Hematopoietic multipotent progenitor cell treated with erythropoietin and hydrocortisone succinate and interleukin-3 and kit ligand, for 8 days (in vitro differentiated cells): Measurements from ENCODE around the gene ATOH7.
"Not testable (repeated sequence)": the region's sequence is repeated elsewhere in the genome, so short reads cannot be mapped to it uniquely, and the experiment has no call there.

ENCODE experiments used
- DNase-seq: peaks from one replicate; pipeline ENCODE4 v3.0.0-alpha.2; 2015

ATOH7 gene

DNA sequence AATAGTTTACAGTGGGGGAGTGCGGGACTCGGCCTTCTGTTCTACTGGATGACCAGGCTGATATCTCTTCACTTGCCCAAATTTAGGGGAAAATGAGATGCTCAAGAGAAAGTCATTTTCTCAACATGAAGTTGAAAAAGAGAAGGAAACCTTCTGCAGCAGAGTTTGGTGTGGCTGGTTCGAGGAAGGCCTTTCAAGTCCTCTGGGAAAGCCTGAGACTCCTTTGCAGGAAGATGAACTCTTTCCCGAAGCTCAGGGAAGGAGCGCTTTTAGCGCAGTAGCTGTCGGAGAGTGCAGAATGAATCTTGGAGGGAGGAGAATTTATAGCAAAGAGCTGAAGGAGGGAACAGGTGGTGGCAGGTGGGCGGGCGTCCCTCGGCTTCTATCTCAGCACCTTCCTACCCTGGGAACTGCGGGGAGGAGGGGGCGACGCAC is at the start of gene ATOH7:
TSS of gene ATOH7 (minus strand) at position 297 of the 435 bp plus-strand sequence. CDS start 436 bp downstream, outside the sequence.
- DNase-seq: no peak

DNA sequence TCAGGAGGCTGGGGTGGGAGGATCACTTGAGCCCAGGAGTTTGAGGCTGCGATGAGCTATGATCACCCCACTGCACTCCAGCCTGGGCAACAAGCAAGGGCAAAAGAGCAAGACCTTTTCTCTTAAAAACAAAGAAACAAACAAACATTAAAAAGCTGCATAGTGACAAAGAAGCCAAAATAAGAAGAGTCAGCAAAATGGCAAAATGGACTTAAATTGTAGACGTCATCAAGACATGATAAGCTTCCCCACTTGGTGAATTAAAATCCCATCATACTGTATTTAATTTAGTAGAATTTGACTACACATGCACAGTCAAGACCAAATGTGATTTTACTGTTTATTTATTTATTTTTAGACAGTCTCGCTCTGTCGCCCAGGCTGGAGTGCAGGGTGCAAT is 48.8 kb upstream of the ATOH7 start:
- no peak for DNase-seq

DNA sequence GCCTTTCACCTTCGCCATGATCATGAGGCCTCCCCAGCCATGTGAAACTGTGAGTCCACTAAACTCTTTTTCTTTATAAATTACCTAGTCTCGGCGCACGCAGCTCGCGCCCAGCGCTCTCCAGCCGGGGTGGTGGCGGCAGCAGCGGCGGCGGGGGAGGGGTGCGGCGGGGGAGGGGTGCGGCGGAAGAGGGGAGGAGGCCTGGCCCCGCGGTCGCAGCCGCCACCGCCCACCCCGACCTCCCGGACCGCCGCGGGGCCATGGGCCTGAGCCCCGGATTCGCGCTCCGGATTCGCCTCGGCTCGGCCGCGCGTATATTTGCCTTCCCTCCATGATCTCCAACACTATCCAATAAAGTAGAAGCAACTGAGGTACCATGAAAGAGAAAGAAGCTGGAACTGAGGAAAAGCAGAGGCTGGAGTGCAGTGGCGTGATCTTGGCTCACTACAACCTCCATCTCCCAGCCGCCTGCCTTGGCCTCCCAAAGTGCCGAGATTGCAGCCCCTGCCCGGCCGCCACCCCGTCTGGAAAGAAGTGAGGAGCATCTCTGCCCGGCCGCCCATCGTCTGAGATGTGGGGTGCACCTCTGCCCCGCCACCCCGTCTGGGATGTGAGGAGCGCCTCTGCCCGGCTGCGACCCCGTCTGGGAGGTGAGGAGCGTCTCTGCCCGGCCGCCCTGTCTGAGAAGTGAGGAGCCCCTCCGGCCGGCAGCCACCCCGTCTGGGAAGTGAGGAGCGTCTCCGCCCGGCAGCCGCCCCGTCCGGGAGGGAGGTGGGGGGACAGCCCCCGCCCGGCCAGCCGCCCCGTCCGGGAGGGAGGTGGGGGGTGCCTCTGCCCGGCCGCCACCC is 47.2 kb upstream of the ATOH7 start:
- not testable (repeated sequence) for DNase-seq

DNA sequence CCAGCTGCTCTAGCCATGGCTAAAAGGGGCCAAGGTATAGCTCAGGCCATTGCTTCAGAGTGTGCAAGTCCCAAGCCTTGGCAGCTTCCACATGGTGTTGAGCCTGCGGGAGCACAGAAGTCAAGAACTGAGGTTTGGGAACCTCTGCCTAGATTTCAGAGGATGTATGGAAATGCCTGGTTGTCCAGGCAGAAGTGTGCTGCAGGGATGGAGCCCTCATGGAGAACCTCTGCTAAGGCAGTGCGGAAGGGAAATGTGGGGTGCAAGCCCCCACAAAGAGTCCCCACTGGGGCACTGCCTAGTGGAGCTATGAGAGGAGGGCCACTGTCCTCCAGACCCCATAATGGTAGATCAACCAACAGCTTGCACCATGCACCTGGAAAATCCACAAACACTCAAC is 45.9 kb upstream of the ATOH7 start:
- DNase-seq: not testable (repeated sequence)

DNA sequence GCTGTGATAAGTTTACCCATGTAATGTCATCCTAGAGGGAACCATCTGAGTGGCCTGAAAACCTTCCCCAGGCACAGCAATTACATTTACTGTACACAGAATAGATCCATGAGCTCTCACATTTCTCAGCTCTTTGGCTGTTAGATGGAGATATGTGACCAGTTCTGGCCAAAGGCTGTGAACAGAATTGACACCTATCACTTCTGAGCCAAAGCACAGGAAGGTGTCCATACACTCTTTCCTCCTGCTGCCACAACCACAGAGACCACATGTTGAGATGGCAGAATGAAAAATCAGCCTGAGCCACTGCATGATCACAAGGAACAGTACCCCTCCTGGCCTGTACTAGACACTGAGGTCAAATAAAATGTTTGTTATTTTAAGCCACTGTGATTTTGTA is 44.3 kb upstream of the ATOH7 start:
- DNase-seq: no peak

DNA sequence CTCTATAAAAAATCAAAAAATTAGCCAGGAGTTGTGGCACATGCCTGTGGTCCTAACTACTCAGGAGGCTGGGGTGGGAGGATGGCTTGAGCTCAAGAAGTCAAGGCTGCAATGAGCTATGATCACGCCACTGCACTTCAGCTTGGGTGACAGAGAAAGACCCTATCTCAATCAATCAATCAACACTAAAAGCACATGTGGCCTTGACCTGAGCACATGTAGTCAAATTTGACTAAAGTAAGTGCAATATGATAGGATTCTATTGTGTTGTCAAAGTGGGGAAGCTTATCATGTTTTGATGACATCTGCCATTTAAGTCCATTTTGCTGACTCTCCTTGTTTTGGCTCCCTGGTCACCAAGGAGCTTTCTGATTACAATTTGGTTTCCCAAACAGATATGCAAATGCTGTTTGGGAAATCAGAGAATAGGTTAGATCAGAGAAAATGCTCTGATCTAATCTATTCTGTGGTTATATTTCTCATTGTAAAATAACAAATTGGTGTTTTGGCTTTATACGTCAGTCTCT is 43.8 kb upstream of the ATOH7 start:
- no peak for DNase-seq

DNA sequence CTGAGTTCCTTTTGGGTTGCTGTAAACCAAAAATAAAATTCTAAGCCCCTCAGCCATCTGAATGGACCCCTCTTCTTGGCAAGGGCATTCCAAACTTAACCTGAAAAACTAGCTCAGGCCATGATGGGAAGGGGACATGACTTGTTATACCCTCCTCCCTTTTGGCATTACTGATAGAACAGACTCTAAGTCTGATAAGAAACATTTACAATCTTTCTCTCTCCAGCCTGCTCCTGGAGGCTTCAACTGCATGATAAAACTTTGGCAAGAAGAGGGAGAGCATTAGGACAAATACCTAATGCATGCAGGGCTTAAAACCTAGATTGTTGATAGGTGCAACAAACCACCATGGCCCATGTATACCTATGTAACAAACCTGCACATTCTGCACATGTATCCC is 40.9 kb upstream of the ATOH7 start:
- DNase-seq: peak; percentile 72

DNA sequence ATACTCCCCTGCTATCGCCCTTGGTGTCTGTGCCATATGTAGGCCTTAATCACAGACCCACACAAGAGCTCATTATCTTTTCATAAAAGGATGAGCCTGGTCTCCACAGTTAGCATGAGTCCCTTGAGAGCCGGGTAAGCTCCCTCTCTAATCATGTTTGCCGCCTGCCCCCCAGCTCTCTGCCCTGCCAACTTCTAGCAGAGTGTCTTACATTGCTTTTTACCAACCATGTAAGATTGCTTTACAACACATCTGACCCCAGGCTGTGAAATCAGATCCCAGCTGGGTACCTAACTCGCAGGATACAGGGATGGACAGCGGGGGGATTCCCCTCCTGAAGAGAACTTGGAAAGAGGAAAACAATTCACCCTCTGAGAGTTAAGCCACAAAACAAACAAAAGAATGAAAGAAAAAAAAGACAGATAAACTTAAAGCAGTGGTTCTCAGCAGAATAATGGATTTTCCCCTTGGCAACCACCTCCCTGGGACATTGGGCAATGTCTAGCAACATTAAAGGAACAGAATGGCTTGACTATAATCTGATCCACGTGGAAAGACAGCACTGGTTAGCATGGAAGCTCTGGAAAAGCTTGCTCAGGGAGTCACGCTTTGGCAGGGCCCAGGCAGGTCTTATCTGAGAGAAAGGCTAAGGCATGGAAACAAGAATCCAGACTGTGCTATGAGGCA is 39.4 kb upstream of the ATOH7 start:
- peak; percentile 65 for DNase-seq

DNA sequence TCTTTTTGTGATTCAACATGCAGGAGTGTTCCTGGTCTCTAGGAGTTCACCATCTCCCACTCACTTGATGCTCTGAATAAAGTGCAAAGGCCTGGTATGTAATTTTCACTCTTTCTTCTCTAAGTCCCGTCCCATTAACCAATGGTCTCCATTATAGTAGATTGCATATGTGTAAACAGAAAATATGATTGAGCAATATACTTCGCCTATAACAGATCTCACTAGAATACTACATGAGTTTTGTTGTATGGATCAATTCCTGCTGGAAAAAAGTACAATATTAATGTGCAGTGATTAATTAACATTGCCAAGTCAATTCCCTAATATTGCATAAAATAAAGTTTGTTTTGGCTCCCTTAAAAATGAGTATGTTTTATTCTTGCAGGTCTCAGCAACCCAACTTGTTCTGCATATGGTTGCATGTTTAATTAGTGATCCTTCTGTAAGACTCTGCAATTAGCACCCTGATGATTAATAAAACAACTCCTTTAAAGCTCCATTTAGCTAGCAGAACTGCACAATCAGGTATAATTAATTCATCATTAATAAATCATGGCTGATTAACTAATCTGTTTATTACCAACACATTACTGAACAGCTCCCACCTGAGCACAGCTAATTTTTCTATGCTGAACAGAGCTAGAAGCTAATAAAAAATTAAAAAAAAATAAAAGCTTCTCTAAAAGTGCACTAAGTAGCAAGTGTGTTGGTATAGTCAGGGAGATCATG is 37.8 kb upstream of the ATOH7 start:
- DNase-seq: no peak

DNA sequence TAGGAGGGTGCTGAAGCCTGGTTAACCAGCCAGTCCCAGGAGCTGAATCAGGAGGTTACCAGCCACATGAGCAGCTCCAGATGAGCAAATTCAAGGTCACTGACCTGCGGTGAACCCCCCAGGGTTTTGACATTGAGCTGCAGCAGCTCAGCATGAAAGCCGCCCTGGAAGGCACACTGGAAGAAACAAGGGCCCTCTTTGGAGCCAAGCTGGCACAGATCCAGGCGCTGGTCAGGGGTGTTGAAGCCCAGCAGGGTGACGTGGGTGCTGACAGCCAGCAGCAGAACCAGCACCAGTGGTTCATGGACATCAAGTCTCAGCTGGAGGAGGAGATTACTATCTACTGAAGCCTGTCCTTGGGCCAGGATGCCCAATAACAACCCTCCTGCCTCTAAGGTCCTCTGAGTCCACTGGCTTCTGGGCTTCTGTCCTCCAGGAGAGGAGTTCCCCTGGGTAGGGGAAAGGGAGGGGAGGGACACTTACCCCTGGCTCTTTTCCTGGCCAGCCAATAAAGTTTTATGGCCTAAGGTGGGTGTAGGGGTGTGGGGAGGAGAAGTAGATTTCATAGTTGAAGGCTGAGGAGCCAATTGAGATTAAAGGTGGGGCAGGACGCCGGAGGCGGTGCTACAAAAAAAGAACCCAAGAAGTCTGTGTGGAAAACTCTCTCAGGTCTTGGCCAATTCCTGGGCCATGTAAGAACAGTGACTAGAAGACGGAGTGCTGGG is 29.4 kb upstream of the ATOH7 start:
- no peak for DNase-seq

DNA sequence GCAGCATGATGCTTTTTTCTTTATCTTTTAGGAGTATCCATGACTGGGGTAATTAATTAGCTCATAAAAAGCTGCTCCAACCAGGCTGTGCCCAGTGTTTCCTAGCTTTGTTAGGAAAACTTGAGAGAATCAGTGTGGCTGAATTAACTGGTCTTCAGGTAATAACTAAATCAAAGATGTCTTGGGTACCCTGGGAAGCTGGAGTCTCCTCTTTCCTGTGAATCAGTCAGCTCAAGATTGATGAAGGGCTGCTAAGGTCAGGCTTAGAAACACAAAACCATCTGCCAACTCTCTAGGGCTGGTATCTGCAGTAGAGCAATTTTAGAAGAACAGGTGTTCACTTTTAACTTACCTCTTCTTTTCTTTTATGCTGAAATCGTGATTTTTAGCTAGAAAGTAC is 21.4 kb upstream of the ATOH7 start:
- DNase-seq: no peak

DNA sequence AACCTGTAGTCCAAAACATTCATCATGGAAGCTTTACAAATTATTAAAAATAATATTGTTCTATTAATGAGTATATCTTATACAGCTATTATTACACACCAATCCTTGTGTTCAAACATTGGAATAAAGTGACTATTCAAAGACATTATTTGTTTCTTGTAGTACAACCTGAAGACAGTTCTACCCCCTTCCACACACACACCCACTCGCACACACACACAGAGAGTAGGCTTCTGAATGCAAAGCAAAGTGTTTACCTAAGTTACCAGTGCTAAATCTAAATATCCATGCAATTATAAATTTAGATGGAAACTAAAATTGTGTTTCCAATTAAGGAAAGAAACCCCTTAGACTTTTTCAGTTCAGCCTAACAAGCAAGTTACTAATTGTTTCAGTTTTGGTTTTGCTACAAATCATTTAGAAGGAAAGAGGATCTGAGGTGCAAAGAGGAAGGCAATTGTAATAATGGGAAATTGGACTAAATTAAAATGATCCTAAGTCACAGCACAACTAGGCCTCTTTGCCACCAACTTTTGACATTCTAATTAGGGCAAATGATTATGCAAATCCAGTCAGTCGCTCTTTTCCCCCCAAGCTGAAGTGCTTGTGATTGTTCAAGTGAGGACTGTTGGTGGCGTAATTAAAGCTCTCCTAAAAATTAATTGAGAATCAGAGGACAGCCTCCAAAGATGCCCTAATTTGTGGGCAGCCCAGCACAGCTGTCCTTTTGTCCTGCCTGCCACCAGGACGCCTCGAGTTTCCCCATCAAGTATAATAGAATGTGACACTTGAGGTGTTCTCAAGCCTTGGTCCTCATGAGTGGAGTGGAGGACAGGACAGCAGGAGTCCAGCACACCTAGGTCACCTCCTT is 19.9 kb upstream of the ATOH7 start:
- DNase-seq: no peak

DNA sequence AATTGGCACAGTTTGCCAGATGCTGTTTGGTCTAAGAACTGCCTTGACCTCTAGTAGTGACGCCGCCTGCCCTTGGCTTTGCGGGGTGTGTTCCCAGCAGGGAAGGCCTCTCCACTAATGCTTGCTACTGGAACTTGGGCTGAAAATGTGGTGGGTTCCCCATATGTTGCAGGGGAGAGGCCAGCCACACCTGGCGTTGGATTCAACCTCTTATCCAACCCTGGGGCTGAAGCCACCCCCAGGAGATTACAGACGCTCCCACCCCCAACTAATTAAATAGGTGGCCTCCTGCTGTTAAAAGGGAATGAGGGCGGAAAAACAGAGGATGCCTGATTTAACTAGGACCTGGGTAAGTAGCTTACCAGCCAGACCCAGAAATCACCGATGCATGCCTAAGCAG is 19.2 kb upstream of the ATOH7 start:
- DNase-seq: no peak

DNA sequence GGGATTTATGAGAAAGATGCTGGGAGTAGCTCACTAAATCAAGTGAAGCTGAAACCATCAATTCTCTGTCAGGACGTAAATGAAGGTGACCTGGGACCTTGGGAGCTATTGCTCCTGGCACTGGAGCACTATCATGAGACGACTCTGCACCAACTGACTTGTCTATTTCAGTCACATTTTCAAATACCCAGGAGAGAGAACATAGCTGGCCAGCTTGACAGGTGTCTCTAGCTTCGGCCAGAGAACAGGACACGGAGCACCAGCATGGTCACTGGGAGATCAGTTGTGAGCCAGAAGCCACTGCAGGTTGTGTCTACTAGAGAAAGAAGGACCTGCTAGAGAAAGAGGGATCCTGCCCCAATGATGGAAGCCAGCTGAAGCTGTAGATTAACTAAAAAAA is 17.4 kb upstream of the ATOH7 start:
- DNase-seq: no peak

DNA sequence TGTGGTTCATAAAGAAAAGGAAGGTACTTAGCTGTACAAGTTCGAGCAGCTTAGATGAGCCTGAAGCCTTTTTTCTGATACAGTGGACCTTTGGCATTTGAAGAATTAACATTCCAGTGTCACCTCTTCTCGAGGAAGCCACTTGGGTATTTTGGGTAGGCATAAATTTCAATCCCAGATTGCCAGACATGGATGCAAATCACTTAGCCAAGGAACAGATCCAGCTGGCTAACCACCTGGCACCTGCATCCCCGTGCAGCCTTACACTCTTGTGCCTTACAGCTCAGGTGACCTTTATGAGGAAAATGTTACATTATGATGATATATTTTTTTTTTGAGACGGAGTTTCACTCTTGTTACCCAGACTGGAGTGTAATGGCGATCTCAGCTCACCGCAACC is 16.0 kb upstream of the ATOH7 start:
- no peak for DNase-seq

DNA sequence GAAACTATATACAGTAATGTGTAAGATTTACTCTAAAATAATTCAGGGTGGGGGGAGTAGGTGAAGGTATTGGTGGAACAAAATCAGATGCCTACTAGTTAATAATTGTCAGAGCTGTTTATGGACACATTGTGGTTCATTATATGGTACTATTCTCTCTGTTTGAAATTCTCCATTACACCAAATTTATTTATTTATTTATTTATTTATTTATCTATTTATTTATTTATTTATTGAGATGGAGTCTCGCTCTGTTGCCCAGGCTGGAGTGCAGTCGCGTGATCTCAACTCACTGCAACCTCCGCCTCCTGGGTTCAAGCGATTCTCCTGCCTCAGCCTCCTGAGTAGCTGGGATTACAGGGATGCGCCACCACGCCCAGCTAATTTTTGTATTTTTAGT is 14.5 kb upstream of the ATOH7 start:
- not testable (repeated sequence) for DNase-seq

DNA sequence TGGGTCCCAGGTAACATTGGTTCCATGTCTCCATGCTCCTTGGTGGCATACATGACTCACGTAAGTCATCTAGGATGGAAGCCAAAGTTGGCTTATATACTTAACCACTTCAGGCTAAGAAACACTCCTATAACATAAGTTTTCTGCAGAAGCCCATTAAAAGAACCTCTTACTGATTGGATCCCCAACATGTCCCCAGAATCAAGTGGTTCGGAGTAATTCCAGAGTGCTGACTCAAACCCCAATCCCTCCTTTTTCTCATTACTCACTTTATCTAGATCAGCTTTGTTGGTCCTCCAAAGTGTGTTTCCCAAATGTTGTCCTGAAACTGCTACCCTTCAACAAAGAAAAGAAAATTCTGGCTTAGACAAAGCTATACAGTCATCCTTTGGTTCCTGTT is 10.1 kb upstream of the ATOH7 start:
- DNase-seq: no peak

DNA sequence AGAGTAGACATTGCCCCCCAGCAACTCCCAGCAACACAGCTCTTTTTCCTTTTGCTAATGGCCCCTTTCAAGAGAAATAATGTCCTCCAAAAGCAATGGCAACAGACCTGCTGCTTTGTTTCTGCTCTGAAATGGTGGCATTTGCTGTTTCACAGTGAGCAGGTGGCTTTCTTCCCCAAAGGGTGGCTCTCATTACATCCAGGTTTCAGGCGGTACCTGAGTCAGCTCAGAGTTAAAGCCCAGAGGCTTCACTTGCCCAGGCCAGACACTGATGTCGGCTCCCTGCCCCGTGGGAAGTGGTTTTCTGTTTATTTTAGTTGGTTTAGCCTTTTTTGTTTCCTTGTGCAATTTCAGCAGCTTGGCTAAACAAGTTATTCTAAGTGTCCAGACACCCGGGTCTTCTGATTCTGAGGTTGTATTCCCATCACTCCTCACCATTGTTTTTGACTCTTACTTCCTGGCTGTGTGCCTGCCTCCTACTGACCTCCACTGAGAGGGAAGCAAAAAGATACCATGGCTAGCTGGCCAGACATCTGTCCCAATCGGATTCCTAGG is 7.8 kb upstream of the ATOH7 start:
- no peak for DNase-seq

DNA sequence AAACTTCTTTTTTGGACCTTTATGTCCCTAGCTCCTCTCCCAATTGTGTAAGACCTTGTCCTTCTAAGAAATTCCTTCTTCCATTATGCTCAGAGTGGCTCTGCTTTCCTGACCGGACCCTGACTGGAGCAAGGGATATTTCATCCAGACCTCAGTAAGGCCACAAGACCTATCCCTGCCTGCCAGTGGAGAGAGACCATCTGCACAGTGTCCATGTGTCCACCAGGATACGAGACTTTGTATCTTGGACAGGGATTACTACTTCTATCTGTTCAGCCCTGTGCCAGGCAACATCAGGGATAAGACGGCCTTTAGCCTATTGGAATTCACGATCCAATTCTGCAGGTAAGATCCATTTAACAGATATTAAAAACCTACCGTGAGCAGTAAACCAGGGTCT is 7.2 kb upstream of the ATOH7 start:
- no peak for DNase-seq

DNA sequence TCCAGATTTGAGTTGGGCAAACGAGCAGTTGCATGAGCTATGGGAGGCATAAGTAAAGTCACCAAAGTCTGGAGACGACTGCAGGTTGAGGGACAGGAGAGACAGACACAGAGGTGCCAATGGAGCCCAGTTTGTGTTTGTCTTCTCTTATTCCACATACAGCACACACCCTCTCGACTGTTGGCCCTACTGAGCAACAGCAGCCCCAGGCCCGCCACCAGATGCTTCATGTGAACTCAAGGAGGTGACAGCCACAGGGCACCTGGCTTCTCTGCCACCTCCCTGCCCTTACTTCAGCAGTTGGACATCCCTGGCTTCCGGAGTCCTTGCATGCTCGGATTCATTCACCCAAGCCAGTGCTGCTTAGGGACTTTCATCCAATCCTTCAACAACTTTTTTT is 6.5 kb upstream of the ATOH7 start:
- DNase-seq: no peak

DNA sequence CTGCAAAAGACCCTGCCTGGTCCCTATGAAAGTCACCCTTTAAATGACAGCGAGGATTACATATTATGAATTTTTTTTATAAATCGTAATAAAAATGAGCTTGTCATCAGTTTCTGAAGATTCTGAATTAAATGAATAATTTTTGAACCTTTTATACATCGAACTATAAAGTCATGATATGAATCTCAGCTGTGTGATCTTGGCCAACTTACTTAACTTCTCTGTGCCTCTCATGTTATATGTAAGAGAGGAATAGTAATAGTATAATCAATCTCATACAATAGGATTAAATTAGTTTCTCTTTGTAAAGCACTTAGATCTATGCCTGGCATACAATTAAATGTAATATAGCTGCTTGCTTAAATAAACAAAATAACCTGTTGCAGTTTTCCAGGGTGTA is 5.3 kb upstream of the ATOH7 start:
- no peak for DNase-seq
